Islet precursor cell (in vitro differentiated cells): ENCODE measurements around the gene DGCR2.
"Not testable (repeated sequence)": the region's sequence is repeated elsewhere in the genome, so short reads cannot be mapped to it uniquely, and the experiment has no call there.

Experiments
- DNase-seq: peaks from one replicate; pipeline ENCODE4 v3.0.0-alpha.2; 2018

DGCR2 gene

DNA sequence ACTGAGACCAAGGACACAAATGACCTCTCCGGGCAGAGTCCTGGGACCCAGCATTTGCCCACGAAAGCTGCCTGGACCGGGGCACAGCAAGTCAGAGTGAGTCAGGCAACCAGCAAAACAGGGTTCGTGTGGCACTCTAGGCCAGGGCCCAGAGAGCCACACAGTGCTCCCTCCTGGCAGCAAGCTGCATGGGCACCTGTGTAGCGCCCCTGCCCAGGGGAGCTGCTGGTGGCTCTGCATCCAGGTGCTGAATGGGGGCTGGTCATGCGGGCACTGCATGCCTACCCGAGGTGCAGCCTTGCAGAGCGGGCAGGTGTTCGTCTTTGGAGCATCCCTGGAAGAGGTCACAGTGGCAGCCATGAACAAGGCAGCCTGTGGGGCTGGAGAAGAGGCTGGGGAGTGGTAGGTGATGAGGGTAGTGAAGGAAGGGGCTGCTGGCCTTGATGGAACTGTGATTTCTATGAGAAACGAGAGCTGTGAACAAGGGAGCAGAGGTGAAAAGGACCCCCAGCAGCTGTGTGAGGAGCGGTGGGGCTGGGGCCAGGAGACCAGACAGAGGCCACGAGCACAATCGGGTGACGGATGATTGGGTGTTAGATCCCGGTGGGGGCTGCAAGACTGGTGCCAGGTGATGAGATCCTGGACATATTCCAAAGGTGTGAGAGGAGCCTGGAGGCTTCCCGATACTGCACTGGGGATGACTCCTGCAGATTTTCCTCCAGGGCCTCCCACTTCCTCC is 63.3 kb downstream of the DGCR2 start:
- peak; percentile 47 for DNase-seq

DNA sequence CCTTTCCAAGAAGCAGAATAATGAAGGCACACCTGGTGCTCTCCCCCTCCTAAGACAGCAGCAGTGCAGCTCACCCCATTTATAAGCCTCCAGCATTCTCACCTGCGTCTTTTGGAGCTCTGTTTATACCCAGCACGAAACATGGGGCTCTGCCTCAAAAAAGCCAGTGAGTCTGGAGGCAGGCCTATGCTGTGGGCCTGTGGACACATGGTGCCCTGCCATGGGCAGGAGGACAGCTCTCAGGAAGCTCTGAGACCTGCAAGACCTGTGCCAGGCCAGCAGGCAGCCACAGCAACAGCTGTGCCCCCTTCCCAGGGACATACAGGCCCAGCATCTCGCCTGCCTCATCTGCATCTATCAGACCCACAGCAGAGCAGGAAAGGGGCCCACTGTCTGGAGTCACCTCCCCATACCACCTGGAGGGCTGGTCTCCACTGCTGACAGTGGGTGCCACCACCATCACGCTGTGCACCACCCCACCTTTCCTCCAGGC is 64.2 kb downstream of the DGCR2 start:
- DNase-seq, result peak; percentile 47

GRCh38 chr22:19057539-19057938 is 64.7 kb downstream of the DGCR2 start:
- DNase-seq, result no peak

DNA sequence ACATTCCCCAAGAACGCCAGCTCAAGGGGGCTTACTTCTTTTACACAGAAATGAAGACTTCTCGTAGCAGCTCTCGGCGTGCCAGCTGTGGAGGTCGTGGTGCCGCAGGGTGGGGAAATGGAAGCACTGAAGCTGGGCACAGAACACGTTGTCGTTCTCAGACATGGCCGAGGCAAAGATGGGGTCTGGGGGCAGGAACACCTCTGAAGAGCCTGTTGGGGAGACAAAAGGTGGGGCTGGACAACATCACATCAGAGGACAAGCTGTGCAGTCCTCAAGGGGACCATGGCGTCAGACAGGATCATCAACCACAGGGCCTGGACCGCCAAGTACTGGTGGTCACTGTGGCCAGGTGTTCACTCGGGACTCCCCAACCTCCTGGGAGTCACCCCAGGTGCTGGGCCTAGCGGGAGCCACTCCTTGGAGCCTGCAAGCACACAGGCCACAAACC is 65.2 kb downstream of the DGCR2 start:
- peak; percentile 44 for DNase-seq

DNA sequence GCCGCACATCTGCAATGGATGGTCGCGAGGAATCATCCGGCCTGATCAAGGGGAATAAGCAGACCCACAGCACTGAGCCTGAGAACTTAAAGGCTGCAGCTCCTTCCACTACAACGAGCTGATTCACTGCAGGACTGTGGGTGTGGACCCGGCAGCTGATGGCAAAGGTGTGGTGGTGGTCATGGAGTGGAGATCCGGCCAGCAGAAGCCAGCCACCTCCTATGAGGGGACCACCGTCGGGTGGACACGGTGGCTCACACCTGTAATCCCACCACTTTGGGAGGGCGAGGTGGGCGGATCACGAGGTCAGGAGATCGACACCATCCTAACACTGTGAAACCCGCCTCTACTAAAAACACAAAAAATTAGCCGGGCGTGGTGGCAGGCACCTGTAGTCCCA is 66.4 kb downstream of the DGCR2 start:
- peak; percentile 27 for DNase-seq

DNA sequence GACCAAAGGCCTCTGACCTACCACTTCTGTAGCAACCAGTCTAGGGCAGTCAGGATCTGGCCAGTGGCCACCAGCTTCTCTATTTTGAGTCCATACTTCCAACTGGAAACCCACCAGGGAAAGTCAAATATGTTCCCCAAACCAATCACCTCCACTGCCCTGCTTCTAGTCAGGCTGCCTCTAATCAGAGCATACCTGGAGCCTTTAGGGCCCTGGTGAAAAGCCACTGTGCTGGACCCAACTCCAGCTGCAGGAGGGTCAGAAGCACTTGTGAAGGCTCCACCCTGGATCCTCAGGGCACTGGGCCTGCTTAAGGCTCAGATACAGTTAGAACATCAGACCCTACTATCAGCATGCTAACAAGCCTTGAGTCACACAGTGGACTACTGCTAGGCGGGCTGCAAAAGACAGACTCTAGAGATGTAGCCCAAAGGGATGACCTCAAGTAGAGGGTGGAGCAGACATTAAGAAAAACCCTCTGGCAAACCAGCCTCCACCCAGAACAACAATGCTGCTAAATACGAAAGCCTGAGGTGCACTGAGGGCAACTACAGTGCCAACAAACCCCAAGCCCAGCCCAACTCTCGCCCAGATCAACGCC is 69.2 kb downstream of the DGCR2 start:
- peak; percentile 37 for DNase-seq

GRCh38 chr22:19051381-19052072 is 70.7 kb downstream of the DGCR2 start:
- DNase-seq, result no peak

GRCh38 chr22:19050847-19051246 is 71.4 kb downstream of the DGCR2 start:
- DNase-seq, result not testable (repeated sequence)

DNA sequence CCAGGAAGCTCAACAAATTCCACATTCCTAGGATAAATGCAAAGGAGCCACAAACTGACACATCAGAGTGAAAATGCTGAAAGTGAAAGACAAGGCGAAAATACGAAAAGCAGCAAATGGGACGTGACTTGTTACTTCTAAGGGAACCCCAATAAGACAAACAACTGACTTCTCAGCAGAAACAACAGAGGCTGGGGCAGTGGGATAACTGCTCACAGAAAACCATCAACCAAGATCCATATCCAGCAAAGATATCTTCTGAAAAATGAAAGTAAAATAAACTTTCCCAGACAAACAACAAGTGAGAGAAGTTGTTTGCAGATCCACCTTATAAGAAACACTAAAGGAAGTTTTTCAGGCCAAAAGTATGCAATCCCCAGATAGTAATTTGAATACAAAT is 72.1 kb downstream of the DGCR2 start:
- DNase-seq, result no peak

- no peak for DNase-seq
Measured at GRCh38 chr22:19048531-19048930, 73.7 kb downstream of the DGCR2 start.

DNA sequence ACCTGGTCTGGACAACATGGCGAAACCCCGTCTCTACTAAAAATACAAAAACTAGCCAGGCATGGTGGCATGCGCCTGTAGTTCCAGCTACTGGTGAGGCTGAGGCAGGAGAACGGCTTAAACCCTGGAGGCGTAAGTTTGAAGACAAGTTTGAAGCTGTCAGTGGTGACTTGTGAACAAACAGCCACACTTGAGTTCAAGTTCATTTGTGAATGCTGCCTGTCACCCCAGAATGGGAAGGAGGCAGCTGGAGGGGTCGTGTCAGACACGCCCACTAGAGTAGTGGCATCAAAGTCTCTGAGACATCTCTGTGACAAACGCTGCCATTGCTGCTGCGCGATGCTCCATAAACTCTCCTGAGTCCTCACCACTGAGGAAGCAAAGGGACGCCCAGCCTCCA is 74.2 kb downstream of the DGCR2 start:
- DNase-seq, result no peak

- no peak for DNase-seq
Measured at GRCh38 chr22:19046719-19047609, 75.2 kb downstream of the DGCR2 start.

- DNase-seq, result no peak
Measured at GRCh38 chr22:19046287-19046686, 75.9 kb downstream of the DGCR2 start.

DNA sequence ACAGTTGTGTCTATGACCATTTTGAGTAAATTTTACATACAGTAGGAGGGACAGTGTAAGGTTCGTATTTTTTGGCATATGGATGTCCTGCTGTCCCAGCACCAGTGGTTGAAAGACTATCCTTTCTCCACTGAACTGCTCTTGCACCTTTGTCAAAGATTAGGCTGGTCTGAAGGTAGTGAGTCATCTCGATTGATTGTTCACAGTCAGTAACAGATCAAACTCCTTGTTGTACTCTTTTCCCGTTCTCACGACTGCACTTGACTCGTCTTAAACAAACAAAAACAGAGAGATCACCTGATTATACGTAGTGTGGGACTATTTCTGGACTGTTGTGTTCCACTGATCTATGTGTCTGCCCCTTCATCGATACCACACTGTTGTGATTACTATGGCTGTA is 77.1 kb downstream of the DGCR2 start:
- peak; percentile 12 for DNase-seq

DNA sequence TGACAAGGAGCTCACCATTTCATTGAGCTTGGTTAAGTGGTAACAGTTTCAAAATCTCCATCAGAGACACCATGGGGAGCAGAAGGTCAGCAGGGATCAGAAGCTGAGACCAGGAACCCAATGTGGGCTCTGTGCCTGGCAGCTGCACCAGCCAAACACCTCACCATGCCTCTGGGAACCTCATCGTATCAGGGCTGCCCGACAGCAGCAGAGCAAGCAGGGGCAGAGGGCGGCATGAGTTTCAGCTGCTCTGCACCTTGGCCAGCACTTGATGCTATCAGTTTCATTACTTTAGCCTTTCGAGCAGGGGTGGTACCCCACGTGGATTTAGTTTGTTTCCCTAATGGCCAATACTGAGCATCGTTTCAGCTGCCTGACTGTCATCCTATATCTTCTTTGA is 77.8 kb downstream of the DGCR2 start:
- DNase-seq, result peak; percentile 18

DNA sequence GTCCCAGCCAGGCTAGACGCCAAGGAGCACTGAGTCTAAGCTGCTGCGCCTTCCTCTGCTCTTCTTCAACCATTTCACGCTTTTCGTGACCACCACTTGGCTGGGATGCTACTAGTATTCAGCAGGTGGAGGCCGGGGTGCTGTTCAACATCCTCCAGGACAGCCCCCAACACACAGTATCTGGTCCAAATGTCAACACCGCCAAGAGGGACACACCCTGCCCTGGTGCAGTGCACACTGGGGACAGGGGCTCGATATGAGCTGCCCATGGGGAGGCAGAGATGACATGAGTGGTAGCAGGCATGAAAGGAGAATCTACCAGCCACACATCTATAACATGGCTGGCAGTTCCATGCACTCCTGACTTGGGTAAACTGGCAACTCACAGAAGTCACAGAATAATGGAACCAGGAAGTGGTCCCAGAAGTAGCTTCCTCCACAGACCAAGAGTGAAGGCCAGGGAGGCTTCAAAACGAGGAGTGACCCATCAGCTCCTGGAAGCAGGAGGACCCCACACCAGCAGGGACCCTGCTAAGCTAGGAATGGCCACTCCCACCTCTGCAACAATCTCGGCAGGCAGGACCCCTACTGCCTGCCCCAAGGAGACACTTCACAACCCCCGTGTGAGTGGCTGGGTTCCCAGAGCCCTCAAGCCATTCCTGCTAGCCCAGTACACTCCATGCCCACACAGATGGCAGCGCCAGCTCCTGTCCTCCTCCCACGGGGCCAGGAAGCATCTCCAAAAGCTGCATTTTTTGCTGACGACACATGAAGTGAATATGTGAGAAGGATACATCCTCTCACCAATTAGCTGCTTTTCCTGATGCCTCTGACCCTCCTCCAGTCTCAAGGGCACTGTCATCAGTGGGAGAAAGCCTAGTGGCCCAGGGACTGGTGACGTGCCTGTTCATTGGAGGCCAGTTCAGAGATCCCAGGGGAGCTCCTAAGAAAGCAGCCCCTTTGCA is 78.8 kb downstream of the DGCR2 start:
- DNase-seq, result peak; percentile 44

DNA sequence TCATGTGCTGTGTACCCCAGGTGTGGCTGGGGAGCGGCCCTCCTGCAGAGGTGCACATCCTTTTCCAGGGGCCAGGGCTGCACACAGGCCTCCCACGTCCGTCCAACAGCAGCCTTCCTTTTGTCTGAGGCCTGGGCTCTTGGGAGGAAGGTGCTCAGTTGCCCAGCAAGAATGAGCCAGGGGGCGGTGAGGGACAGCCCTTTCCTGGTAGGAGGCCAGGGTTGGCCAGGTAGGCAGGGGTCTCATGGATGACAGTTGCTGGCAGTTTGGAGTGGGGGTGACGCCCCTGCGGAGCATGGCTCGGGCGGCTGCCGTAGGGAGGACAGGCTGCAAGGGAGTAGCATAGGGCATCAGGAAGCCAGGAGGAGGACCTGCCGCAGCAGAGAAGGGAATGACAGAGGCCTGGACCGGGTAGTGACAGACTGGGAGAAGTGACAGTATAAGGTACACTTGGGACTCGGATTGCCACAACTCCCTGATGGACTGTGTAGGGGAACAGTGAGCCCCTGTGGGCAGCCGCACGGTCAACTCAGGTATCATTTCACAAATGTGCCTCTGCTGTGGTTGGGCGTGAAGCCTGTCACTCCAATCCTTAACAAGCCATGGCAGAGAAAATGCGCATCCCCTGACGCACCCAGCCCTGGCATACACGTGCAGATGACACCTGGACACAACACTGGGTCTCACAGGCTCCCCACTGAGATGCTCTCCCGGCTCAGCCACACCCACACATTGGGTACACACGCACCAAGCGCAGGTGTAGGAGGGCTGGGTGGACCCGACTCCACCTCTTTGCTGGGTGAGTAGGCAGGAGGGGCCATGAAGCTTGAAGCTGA is 79.7 kb downstream of the DGCR2 start:
- peak; percentile 34 for DNase-seq

DNA sequence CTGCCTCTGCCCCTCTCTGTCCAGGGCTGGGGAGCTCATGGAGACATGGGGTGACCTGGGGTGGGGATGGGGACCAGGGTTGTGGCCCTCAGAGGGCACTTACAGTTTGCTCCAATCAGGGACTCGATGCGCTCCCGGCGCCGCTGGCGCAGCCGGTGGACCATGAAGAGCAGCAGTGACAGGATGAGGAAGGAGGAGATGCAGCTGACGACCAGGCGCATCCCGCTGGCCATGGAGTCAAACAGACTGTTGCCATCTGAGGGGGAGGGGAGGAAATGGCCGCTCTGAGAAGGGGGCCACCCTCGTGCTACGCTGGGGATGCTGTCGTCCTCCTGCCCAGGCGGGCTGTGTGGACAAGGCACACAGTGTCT is 80.5 kb downstream of the DGCR2 start:
- DNase-seq, result peak; percentile 36

DNA sequence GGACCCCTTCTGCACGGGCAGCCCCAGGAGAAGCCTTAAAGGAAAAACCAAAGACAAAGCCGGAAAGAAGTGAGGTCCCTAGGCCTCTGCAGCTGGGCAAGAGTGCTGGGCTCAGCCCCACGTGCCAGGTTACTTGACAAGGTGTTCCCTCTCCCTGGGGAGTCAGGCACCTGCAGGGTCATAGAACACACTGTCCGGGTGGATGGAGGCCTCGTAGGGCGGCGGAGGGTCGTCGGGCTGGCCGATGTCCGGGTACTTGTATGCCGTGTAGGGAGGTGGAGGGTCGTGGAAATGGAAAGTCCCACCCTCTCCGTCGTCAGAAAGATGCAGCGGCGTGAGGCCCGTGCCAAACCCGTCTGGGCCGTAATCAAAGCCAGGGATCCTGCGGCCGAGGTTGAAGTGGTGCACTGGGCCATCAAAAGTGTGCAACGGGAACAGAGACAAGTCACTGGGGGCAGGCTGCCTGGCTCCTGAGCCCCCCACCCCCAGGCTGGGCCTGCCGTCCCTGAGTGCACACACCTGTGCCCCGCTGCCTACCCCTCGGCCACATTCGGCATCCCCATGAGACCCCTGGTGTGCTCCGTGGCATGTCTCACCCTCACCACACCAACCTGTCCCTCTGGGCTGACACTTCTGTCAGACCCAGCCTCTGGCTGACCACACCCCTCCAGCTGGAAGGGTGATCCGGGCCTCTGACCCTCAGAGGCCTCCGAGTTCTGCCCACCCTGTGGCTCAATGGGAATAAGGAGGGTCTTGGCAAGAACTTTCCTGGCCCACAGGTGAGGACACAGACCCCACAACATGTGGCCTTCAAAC is 81.1 kb downstream of the DGCR2 start:
- DNase-seq, result peak; percentile 47

GRCh38 chr22:19040391-19040861 is 81.8 kb downstream of the DGCR2 start:
- DNase-seq, result no peak
